Activated naive CD8-positive, alpha-beta T cell treated with anti-CD3 and anti-CD28 coated beads for 36 hours (primary cell): Measurements from ENCODE around the gene DMD. TPM values are rescaled to one million over a fixed set of nuclear protein-coding genes. Genes with fewer than 3 reads are reported as not detected.

ENCODE experiments used
- DNase-seq: peaks from one replicate; pipeline ENCODE4 v3.0.0; 2021
- H3K27ac Mint-ChIP-seq: one replicate; pipeline ENCODE4 v1.8.0; 2022; ENCODE audit warnings: mild to moderate bottlenecking, moderate library complexity, mixed read lengths
- H3K27me3 Mint-ChIP-seq: one replicate; pipeline ENCODE4 v1.8.0; 2022; ENCODE audit warnings: mild to moderate bottlenecking, mixed read lengths
- H3K36me3 Mint-ChIP-seq: one replicate; pipeline ENCODE4 v1.8.0; 2021; ENCODE audit warnings: mild to moderate bottlenecking, mixed read lengths
- H3K4me1 Mint-ChIP-seq: one replicate; pipeline ENCODE4 v1.8.0; 2021; ENCODE audit warnings: mixed read lengths
- H3K4me3 Mint-ChIP-seq: one replicate; pipeline ENCODE4 v1.8.0; 2022; ENCODE audit warnings: mild to moderate bottlenecking, moderate library complexity, mixed read lengths
- H3K9me3 Mint-ChIP-seq: one replicate; pipeline ENCODE4 v1.8.0; 2022; ENCODE audit warnings: mixed read lengths
- total RNA-seq, 2 experiments: library from RNA; stranded (reverse); gene quantifications; one replicate each; pipeline ENCODE4 v1.2.3, GENCODE V29; 2021

DMD gene
- total RNA-seq, 2 experiments from 2014 or later, result 0.08 to 0.46 TPM

DNA sequence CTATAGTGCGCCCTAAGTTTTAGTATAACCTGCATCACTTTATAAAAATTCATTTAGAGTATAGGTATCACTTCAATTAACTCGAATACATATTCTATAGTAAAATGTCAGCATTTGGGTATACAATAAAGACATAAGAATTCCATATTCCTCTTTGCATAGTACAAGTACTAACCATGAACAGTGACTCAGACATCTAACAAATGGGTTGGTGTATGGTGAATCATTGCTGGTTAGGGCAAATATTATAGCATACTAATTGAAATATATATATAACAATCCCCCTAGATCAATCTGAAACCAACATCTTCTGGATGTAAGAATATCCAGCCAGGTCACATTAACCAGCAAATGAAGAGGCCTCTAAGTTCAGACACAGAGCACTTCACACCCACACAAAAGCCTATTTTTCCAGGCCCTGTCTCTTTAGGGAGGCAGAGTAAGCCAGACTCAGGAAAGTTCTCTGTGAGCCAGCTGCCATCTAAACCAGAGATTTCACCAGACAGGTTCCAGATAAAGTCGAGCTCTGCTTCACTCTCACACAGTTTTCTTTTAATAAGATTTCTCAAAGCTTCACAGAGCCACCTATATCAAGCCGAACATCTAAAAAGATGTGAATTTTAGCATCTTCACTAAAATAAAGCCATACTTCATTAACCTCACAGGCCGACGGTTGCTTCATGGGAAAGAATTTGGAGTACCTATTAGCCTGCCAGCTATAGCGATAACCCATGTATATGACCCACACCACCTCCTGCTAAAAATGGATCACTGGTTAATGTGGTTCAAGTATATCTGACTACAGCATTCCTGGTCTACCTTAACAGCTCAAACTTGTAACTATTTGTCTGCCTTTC is 1939.5 kb downstream of the DMD start:
- Mint-ChIP-seq H3K9me3 (no peaks in the 10 kb centered on the region), H3K27me3 (peaks cover 8% of the 10 kb centered on the region), H3K36me3 (no peaks in the 10 kb centered on the region), H3K27ac (no peak overlapping the region), H3K4me3 (no peak overlapping the region), H3K4me1 (no peaks in the 10 kb centered on the region)
- no peak for DNase-seq

DNA sequence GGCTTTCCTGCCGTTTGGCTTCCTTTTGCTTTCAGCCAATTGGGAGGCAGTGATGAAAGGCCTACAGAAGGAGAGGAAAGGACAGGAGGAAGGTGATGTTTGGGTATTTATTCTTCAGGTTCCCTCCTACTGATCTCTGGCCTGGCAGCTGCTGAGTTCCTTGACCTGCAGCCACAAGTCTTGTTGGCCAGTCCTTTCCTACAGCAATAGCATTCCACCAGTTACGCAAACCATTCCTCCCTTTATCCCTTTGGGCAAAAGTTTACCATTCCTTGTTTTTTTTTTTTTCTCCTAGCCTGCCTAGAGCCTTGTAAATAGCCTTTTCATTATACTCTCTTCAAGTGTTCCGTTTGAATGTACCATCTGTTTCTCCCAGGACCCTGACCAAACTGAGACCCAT is 1941.4 kb downstream of the DMD start:
- Mint-ChIP-seq H3K9me3 (no peaks in the 10 kb centered on the region), H3K36me3 (no peaks in the 10 kb centered on the region), H3K27ac (no peak overlapping the region), H3K27me3 (peaks cover 22% of the 10 kb centered on the region), H3K4me1 (no peaks in the 10 kb centered on the region), H3K4me3 (no peak overlapping the region)
- no peak for DNase-seq

- no peak overlapping the region for H3K4me3 Mint-ChIP-seq
- no peaks in the 10 kb centered on the region for H3K36me3 Mint-ChIP-seq
- no peak overlapping the region for H3K27ac Mint-ChIP-seq
- no peaks in the 10 kb centered on the region for H3K9me3 Mint-ChIP-seq
- H3K27me3 Mint-ChIP-seq, result peaks cover 33% of the 10 kb centered on the region
- no peaks in the 10 kb centered on the region for H3K4me1 Mint-ChIP-seq
- DNase-seq, result no peak
These were observed 1943.0 kb downstream of the DMD start for GRCh38 chrX:31268359-31268758.

DNA sequence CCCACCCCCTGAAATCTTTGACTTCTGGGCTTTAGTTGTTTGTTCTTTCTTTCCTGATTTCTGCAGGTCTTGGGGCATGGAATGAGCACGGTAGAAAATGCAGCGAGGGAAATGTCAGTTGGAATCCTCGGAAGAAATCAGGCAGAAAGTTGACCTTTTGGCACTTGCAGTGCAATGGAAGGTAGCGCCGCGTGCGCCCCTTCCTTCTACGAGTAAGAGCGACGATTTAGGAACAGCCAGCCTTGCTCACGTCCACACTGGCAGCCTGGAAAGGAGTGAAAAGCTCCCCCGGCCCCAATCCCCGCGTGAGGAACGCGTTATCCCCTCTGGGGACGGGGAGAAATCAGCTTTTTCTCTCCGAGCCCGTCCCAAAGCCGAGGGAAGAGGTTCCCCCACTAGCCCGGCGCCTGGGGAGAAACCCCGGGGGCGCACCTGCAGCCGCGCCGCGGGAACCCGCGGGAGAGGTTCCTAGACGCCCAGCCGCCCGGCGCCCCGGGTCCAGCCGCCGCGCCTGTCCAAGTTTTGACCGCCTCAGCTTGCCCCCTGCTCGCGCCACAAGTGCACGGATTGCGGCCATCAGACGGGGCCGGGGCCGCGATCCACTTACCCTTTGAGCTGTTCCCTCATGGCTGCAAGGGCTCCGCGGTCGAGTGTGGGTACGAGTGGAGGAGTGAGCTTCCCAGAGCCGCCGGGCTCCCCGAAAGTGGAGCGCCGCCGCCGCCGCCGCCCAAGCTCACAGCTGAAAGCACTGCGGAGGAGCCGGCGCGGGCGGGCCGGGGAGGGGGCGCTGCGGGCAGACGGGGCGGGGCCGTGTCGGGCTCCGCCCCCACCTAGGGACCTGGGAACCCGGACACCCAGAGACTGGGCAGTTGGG is 1944.9 kb downstream of the DMD start:
- Mint-ChIP-seq H3K27ac (no peak overlapping the region), H3K4me3 (peak overlapping the region; percentile 32), H3K36me3 (no peaks in the 10 kb centered on the region), H3K4me1 (no peaks in the 10 kb centered on the region), H3K27me3 (peaks cover 33% of the 10 kb centered on the region), H3K9me3 (no peaks in the 10 kb centered on the region)
- DNase-seq, result peak; percentile 5

DNA sequence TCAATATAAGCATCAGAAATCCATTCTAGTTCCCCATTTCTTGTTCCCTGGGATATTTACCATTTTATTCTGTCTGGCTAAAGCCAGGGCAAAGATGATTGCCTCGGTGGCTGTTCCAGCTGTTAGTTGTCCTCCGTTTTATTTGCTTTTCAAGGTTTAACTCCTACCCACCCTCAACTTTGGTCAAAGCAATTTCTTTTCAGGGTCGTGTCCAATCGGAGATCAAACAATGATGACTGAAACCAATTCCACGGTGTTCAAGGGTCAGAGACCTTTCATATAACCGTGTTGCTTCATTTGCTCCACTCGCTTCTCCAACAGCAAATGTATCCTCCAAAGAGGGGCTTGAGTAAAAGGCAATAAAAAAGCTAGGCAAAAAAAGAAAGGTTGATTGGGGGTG is 1946.0 kb downstream of the DMD start:
- no peaks in the 10 kb centered on the region for H3K4me1 Mint-ChIP-seq
- H3K36me3 Mint-ChIP-seq, result no peaks in the 10 kb centered on the region
- H3K27me3 Mint-ChIP-seq, result peaks cover 33% of the 10 kb centered on the region
- H3K9me3 Mint-ChIP-seq, result no peaks in the 10 kb centered on the region
- no peak for DNase-seq
- no peak overlapping the region for H3K27ac Mint-ChIP-seq
- H3K4me3 Mint-ChIP-seq, result no peak overlapping the region

- Mint-ChIP-seq H3K9me3 (no peaks in the 10 kb centered on the region), H3K36me3 (no peaks in the 10 kb centered on the region), H3K27me3 (peaks cover 15% of the 10 kb centered on the region), H3K27ac (no peak overlapping the region), H3K4me1 (no peaks in the 10 kb centered on the region), H3K4me3 (no peak overlapping the region)
- no peak for DNase-seq
These were observed 1951.0 kb downstream of the DMD start for GRCh38 chrX:31260351-31260750.

- no peak for DNase-seq
- H3K27ac Mint-ChIP-seq, result no peak overlapping the region
- H3K9me3 Mint-ChIP-seq, result no peaks in the 10 kb centered on the region
- no peaks in the 10 kb centered on the region for H3K36me3 Mint-ChIP-seq
- no peaks in the 10 kb centered on the region for H3K27me3 Mint-ChIP-seq
- H3K4me1 Mint-ChIP-seq, result no peaks in the 10 kb centered on the region
- H3K4me3 Mint-ChIP-seq, result no peak overlapping the region
These were observed 1953.2 kb downstream of the DMD start for GRCh38 chrX:31258166-31258565.

GRCh38 chrX:31255310-31256033 is 1955.9 kb downstream of the DMD start:
- H3K4me3 Mint-ChIP-seq, result no peak overlapping the region
- no peak for DNase-seq

DNA sequence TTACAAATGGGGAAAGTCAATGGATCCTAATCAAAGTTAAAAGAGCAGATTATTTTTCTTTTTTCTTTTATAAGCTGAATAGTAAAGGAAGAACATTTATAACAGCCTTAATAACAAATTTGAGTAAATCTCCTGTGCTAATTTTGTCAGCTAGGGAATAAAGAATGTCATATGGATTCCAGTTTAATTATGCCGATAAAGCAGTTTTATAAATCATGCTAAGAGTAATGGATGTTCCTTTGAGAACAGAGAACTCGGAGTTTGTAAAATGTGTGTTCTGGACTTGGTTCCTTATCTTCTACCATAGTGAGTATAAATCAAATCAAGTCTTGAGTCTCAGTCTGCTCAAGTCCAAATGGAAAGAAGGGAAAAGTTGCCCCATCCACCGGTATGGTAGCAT is 1959.2 kb downstream of the DMD start:
- no peaks in the 10 kb centered on the region for H3K36me3 Mint-ChIP-seq
- H3K27ac Mint-ChIP-seq, result no peak overlapping the region
- H3K4me1 Mint-ChIP-seq, result no peaks in the 10 kb centered on the region
- H3K4me3 Mint-ChIP-seq, result no peak overlapping the region
- no peak for DNase-seq
- no peaks in the 10 kb centered on the region for H3K27me3 Mint-ChIP-seq
- no peaks in the 10 kb centered on the region for H3K9me3 Mint-ChIP-seq

More at GRCh38 chrX:31255310-31256033, 1955.9 kb downstream of the DMD start:
- no peaks in the 10 kb centered on the region for H3K9me3 Mint-ChIP-seq
- H3K27ac Mint-ChIP-seq, result no peak overlapping the region
- H3K27me3 Mint-ChIP-seq, result no peaks in the 10 kb centered on the region
- H3K4me1 Mint-ChIP-seq, result no peaks in the 10 kb centered on the region
- no peaks in the 10 kb centered on the region for H3K36me3 Mint-ChIP-seq

- H3K36me3 Mint-ChIP-seq, result no peaks in the 10 kb centered on the region
- no peak overlapping the region for H3K27ac Mint-ChIP-seq
- H3K9me3 Mint-ChIP-seq, result no peaks in the 10 kb centered on the region
- no peak overlapping the region for H3K4me3 Mint-ChIP-seq
- DNase-seq, result no peak
- H3K4me1 Mint-ChIP-seq, result no peaks in the 10 kb centered on the region
- H3K27me3 Mint-ChIP-seq, result no peaks in the 10 kb centered on the region
These were observed 1960.0 kb downstream of the DMD start for GRCh38 chrX:31251336-31251735.

- H3K9me3 Mint-ChIP-seq, result no peaks in the 10 kb centered on the region
- H3K4me3 Mint-ChIP-seq, result no peak overlapping the region
- no peaks in the 10 kb centered on the region for H3K27me3 Mint-ChIP-seq
- H3K4me1 Mint-ChIP-seq, result no peaks in the 10 kb centered on the region
- no peak for DNase-seq
- H3K27ac Mint-ChIP-seq, result no peak overlapping the region
- no peaks in the 10 kb centered on the region for H3K36me3 Mint-ChIP-seq
These were observed 1965.6 kb downstream of the DMD start for GRCh38 chrX:31245714-31246113.

DNA sequence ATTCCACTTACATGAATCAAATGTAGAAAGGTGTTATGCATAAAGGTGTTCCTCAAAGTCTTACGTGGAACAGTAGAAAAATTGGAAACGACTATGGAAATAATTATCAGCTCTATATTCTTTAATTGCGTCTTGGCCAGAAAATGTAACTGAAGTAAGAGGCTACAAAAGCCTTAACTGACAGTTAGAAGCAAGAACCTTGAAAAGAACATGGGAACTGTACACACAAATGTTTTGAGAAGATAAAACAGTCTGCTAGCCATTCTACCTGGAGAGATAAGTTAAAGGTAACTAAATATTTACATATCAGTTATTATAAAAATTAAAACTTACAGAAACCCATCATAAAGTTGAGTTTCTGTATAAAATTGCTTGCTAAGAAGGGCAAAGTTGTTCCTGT is 1967.5 kb downstream of the DMD start:
- no peaks in the 10 kb centered on the region for H3K27me3 Mint-ChIP-seq

DNA sequence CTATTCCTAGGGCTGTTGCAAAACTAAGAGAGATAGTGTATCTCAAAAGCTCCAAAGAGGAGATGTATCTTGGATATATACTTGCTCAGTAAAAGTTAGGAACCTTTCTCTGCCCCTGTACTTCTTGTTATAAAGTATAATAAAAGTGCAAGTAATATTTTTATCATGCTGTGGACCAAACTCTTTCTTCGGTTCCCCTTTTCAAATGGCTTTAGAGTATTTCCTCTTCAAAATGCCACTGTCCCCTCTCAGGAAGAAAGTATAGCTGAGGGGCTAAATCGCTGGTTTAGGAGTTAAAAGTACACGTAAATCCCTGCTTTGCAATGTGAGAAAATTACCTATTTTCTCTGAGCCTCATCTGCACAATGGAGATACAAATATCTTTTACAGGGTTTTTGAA is 1970.4 kb downstream of the DMD start:
- no peak overlapping the region for H3K4me3 Mint-ChIP-seq
- H3K27ac Mint-ChIP-seq, result no peak overlapping the region
- DNase-seq, result no peak
- no peaks in the 10 kb centered on the region for H3K36me3 Mint-ChIP-seq
- no peaks in the 10 kb centered on the region for H3K4me1 Mint-ChIP-seq
- no peaks in the 10 kb centered on the region for H3K9me3 Mint-ChIP-seq
- H3K27me3 Mint-ChIP-seq, result no peaks in the 10 kb centered on the region

More for the DNA sequence above, 1967.5 kb downstream of the DMD start:
- DNase-seq, result no peak
- H3K9me3 Mint-ChIP-seq, result no peaks in the 10 kb centered on the region
- no peak overlapping the region for H3K4me3 Mint-ChIP-seq
- H3K27ac Mint-ChIP-seq, result no peak overlapping the region
- no peaks in the 10 kb centered on the region for H3K4me1 Mint-ChIP-seq
- no peaks in the 10 kb centered on the region for H3K36me3 Mint-ChIP-seq

GRCh38 chrX:31237189-31237588 is 1974.2 kb downstream of the DMD start:
- Mint-ChIP-seq H3K9me3 (no peaks in the 10 kb centered on the region), H3K4me1 (no peaks in the 10 kb centered on the region), H3K27me3 (no peaks in the 10 kb centered on the region), H3K4me3 (no peak overlapping the region), H3K27ac (no peak overlapping the region), H3K36me3 (no peaks in the 10 kb centered on the region)
- DNase-seq, result no peak

- Mint-ChIP-seq H3K27me3 (no peaks in the 10 kb centered on the region), H3K9me3 (no peaks in the 10 kb centered on the region), H3K27ac (no peak overlapping the region), H3K36me3 (no peaks in the 10 kb centered on the region), H3K4me1 (no peaks in the 10 kb centered on the region), H3K4me3 (no peak overlapping the region)
- DNase-seq, result no peak
These were observed 1975.1 kb downstream of the DMD start for GRCh38 chrX:31236231-31236630.
